AG10803 (cell line): ENCODE measurements around the gene SHKBP1.

Experiments used
- DNase-seq: peaks from one replicate; pipeline ENCODE4 v3.0.0; 2010; ENCODE audit warnings: low read depth
- H3K4me3 ChIP-seq: 2 replicates; pipeline ENCODE4 v1.5.1; 2011; ENCODE audit warnings: mild to moderate bottlenecking, low read length, control low read depth
- TF ChIP-seq, protein P1 (sequence below): conservative IDR thresholded peaks from 2 replicates; pipeline ENCODE4 v1.5.1; 2011; ENCODE audit warnings: mild to moderate bottlenecking, low read length, control low read depth, inconsistent platforms

The SHKBP1 gene

DNA sequence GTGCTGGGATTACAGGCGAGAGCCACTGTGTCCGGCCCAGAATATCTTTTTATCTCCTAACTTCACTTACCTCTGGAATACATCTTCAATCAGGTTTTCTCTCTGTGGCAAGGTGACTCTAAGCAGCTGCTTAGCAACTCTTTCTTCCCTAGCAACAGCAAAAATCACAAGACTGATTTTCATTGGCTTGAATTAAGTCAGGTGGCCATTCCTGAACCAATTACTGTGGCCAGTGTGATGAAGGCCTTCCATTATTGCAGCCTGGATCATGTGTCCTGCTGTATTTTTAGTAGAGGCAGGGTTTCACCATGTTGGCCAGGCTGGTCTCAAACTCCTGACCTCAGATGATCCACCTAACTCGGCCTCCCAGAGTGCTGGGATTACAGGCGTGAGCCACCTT is 15.5 kb downstream of the SHKBP1 start:
- TF ChIP-seq, protein P1, sequence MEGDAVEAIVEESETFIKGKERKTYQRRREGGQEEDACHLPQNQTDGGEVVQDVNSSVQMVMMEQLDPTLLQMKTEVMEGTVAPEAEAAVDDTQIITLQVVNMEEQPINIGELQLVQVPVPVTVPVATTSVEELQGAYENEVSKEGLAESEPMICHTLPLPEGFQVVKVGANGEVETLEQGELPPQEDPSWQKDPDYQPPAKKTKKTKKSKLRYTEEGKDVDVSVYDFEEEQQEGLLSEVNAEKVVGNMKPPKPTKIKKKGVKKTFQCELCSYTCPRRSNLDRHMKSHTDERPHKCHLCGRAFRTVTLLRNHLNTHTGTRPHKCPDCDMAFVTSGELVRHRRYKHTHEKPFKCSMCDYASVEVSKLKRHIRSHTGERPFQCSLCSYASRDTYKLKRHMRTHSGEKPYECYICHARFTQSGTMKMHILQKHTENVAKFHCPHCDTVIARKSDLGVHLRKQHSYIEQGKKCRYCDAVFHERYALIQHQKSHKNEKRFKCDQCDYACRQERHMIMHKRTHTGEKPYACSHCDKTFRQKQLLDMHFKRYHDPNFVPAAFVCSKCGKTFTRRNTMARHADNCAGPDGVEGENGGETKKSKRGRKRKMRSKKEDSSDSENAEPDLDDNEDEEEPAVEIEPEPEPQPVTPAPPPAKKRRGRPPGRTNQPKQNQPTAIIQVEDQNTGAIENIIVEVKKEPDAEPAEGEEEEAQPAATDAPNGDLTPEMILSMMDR: no peak
- peak; percentile 35 for DNase-seq
- H3K4me3 ChIP-seq: no peak overlapping the region

DNA sequence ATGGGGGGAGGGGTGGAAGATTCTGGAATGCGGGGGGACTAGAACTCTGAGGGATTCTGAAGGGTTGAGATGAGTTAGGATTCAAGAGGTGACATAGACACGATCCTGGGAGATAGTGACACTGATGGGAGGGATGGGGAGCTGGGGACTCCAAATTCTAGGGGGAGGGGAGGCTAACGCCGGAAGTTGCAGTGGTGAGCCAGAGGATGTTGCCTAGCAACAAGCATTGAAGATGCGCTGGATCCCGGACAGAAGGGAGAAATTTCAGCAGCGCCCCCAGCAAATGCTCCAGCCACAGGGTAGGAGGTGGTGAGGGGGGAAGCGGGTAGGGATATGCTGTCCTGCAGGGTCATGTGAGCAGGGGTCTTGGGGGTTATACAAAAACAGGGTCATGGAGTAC is 17.6 kb downstream of the SHKBP1 start:
- TF ChIP-seq, protein P1: no peak
- no peak for DNase-seq
- no peak overlapping the region for H3K4me3 ChIP-seq

DNA sequence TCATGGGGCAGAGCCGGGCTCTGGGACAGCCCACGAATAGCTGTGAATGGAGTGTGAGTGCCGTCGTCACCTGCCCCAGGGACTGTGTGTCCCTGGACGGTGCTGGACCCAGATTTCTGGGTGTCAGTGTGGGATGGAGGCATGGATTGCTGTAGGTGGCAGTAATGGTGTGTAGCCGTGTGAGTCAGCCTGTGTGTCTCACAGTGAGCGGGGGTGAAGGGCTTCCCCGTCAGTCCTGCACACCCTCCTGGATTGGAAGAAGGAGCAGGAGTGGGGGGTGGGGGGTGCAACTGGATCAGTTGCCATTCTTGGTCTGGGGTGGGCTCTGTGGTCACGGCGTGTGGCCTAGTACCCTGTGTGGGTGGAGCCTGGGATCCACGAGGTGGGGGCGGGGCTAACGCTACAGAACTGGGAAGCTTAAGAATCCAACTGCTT is 18.0 kb downstream of the SHKBP1 start:
- H3K4me3 ChIP-seq: no peak overlapping the region
- DNase-seq: no peak
- TF ChIP-seq, protein P1: peak; percentile 24; the same call in 1 of the 2 replicates

DNA sequence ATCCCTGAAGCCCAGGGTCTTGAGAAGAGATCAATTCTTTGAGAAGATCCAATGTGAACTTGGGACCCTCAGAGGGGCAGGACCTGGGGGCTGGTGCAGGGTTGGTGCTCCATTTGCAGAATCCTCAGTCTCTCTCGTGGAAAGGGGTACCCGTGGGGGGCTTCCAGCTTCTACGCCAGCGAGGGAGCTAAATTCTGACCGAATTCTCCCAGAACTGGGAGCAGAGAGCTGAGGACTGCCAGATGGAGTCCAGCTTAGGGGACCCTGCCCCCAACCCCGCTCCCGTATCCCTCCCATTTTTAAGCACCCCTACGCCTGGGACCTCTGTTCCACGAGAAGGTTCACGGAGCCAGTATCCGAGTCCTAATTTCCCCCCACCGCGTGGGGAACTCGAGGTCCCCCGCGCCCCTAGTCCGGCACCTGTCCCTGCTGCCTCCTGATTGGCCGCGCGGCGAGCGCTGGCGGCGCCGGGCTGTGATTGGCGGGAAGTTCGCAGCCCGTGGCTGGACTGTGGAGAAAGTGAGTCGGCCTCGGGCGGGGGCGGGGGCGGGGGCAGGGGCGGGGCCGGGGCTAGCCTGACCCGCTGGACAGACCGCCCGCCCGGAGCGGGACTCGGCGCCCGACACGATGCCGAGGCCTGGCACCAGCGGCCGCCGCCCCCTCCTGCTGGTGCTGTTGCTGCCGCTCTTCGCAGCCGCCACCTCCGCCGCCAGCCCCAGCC is 20.1 kb downstream of the SHKBP1 start:
- peak overlapping the region; percentile 22 for H3K4me3 ChIP-seq
- no peak for DNase-seq
- TF ChIP-seq, protein P1: no peak

DNA sequence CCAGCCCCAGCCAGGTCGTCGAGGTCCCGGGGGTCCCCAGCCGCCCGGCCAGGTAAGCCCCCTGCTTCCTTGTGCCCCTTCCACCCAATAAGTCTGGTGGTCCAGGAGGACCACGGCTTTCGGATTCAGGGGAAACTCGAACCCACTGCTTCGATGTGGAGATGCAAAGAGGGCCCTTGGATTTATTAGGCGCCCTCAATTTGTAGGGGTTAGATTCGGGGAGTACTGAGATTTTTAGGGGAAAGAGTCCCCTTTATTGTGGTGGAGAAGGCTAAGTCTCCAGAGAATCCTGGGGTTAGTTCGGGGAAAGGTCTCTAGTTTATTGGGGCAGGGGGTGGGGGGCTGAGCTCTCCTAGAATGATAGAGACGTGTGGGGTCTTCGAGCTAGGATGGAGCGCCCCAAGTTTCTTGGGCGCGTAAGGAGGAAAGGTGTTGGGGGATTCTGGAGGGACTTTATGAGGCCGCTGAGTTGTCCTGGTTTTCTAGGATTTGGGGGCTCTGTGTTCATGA is 20.7 kb downstream of the SHKBP1 start:
- TF ChIP-seq, protein P1: no peak

DNA sequence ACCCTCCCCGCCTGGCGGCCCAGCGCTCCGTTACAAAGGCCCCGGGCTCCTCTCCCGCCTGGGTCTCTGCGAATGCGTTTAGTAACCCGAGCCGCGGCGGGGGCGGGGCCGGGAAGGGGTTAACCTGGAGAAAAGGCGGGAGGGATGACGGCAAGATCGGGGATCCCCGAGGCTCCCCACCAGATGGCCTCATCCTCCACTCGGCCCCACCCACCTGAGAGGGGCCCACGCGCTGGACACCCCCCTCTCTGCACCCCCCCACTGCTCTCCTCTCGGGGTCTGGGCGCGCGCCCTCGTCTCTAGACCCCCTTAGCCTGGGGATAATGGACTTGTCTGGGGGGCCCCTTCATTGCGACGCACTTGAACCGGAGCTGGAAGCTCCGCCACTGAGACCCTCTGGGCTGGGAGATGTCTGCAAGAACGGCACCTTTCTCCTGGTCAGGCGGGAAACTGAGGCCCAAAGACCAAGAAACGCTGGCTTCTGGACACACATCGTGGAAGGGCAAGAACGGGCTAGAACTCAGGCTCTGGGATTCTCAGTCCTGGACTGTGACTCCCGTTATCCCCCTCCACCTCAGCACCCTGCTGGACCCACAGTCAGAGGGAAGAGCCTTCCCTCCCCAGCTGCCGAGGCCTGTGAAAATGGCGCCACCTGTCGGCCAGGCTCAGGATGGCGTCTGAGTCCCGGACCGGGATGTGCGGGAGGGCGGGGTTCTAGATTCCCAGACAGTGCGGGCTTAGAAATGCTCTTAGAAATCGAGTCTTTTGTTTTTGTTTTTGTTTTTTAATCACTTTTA is 21.6 kb downstream of the SHKBP1 start:
- H3K4me3 ChIP-seq: peak overlapping the region; percentile 53
- TF ChIP-seq, protein P1: peak; percentile 96
- DNase-seq: peak; percentile 73

More for the DNA sequence above, 20.7 kb downstream of the SHKBP1 start:
- H3K4me3 ChIP-seq: no peak overlapping the region
- no peak for DNase-seq
